Neural cell (in vitro differentiated cells): ENCODE data around the gene EREG. TPM values are rescaled to one million over a fixed set of nuclear protein-coding genes. Genes with fewer than 3 reads are reported as not detected.

Source experiments
- H2AFZ ChIP-seq: fragments of 200-600, 300-800 bp; sonication (generic), shearing (Covaris generic); 2 replicates; pipeline ENCODE4 v1.6.0; 2014; ENCODE audit warnings: low read depth, mild to moderate bottlenecking, antibody characterized with exemption, low read length, moderate library complexity
- H3F3A ChIP-seq: fragments of 200-600 bp; shearing (Covaris generic); 2 replicates; pipeline ENCODE4 v1.6.1; 2016; ENCODE audit warnings: mild to moderate bottlenecking, moderate library complexity, mixed read lengths, antibody characterized with exemption, low read length; ENCODE audit not compliant: insufficient read depth, poor library complexity, severe bottlenecking
- H3K27ac ChIP-seq: fragments of 200-600, 300-800 bp; sonication (generic), shearing (Covaris generic); 2 replicates; pipeline ENCODE4 v1.5.1; 2014; ENCODE audit warnings: mild to moderate bottlenecking, low read length, moderate library complexity
- H3K27me3 ChIP-seq: fragments of 300-800, 200-600 bp; sonication (generic), shearing (Covaris generic); 2 replicates; pipeline ENCODE4 v1.6.0; 2014; ENCODE audit warnings: mild to moderate bottlenecking, low read depth, low read length, moderate library complexity; ENCODE audit not compliant: insufficient read depth
- H3K36me3 ChIP-seq: fragments of 300-800, 200-600 bp; sonication (generic), shearing (Covaris generic); 2 replicates; pipeline ENCODE4 v1.5.1; 2014; ENCODE audit warnings: mild to moderate bottlenecking, antibody characterized with exemption, low read length, moderate library complexity; ENCODE audit not compliant: insufficient read depth
- H3K4me2 ChIP-seq: fragments of 300-800, 200-600 bp; sonication (generic), shearing (Covaris generic); 2 replicates; pipeline ENCODE4 v1.6.0; 2014; ENCODE audit warnings: mild to moderate bottlenecking, low read length
- H3K4me3 ChIP-seq: fragments of 300-800, 200-600 bp; sonication (generic), shearing (Covaris generic); 2 replicates; pipeline ENCODE4 v1.5.1; 2014; ENCODE audit warnings: mild to moderate bottlenecking, low read length, moderate library complexity
- H3K79me2 ChIP-seq: fragments of 200-600 bp; shearing (Covaris generic); replicated peaks from 2 replicates; pipeline ENCODE4 v1.6.0; 2014; ENCODE audit warnings: mild to moderate bottlenecking, low read length, moderate library complexity; ENCODE audit not compliant: insufficient read depth
- H3K9ac ChIP-seq: fragments of 300-800, 200-600 bp; sonication (generic), shearing (Covaris generic); 2 replicates; pipeline ENCODE4 v1.6.1; 2016; ENCODE audit warnings: mild to moderate bottlenecking, low read length, mixed read lengths
- H3K9me2 ChIP-seq: fragments of 200-600 bp; shearing (Covaris generic); 2 replicates; pipeline ENCODE4 v1.6.1; 2016; ENCODE audit warnings: mild to moderate bottlenecking, low read length, mixed read lengths; ENCODE audit not compliant: insufficient read depth
- H3K9me3 ChIP-seq: fragments of 200-600, 300-800 bp; sonication (generic), shearing (Covaris generic); 2 replicates; pipeline ENCODE4 v1.6.1; 2016; ENCODE audit warnings: mild to moderate bottlenecking, mixed run types, low read length, moderate library complexity, mixed read lengths
- H4K20me1 ChIP-seq: fragments of 200-600 bp; shearing (Covaris generic); 2 replicates; pipeline ENCODE4 v1.6.1; 2016; ENCODE audit warnings: mild to moderate bottlenecking, mixed run types; ENCODE audit not compliant: insufficient read depth
- CTCF ChIP-seq: fragments of 450-650 bp; IDR thresholded peaks from 2 replicates; pipeline ENCODE4 v1.5.1; 2014; ENCODE audit warnings: antibody characterized with exemption, mild to moderate bottlenecking, moderate library complexity; ENCODE audit not compliant: poor library complexity, severe bottlenecking
- EP300 ChIP-seq: fragments of 450-650 bp; conservative IDR thresholded peaks from 2 replicates; pipeline ENCODE4 v1.6.1; 2014; ENCODE audit warnings: antibody characterized with exemption, mild to moderate bottlenecking, moderate library complexity; ENCODE audit not compliant: poor library complexity, severe bottlenecking
- EZH2 ChIP-seq: fragments of 200-600, 300-800 bp; shearing (Covaris generic), sonication (generic); IDR thresholded peaks from 2 replicates; pipeline ENCODE4 v1.6.1; 2014; ENCODE audit warnings: antibody characterized with exemption, low read length, borderline replicate concordance, mild to moderate bottlenecking; ENCODE audit not compliant: insufficient read depth, poor library complexity, severe bottlenecking
- MXI1 ChIP-seq: fragments of 450-650 bp; conservative IDR thresholded peaks from 2 replicates; pipeline ENCODE4 v1.6.1; 2014; ENCODE audit warnings: antibody characterized with exemption, mild to moderate bottlenecking; ENCODE audit not compliant: poor library complexity, severe bottlenecking
- POLR2AphosphoS5 ChIP-seq: IDR thresholded peaks from 2 replicates; pipeline ENCODE4 v1.6.1; 2012
- RAD21 ChIP-seq: fragments of 450-650 bp; conservative IDR thresholded peaks from 2 replicates; pipeline ENCODE4 v1.6.1; 2014; ENCODE audit warnings: antibody characterized with exemption, mild to moderate bottlenecking, moderate library complexity
- REST ChIP-seq: IDR thresholded peaks from 2 replicates; pipeline ENCODE4 v1.6.1; 2012; ENCODE audit warnings: borderline replicate concordance
- SMC3 ChIP-seq: fragments of 450-650 bp; conservative IDR thresholded peaks from 2 replicates; pipeline ENCODE4 v1.6.1; 2014; ENCODE audit warnings: antibody characterized with exemption, mild to moderate bottlenecking, moderate library complexity; ENCODE audit not compliant: poor library complexity
- TAF1 ChIP-seq: IDR thresholded peaks from 2 replicates; pipeline ENCODE4 v1.6.1; 2012; ENCODE audit warnings: low read depth
- polyA plus RNA-seq: library from polyadenylated mRNA; depleted of rRNA; stranded (reverse); fragments of >200 nt; gene quantifications from 2 replicates; pipeline ENCODE4 v1.2.3, GENCODE V29; 2014

Gene EREG
- polyA plus RNA-seq, 1 donor from 2014 or later, result not detected

- Histone ChIP-seq H3K9ac (no peak overlapping the region), H3K27me3 (no peaks in the 10 kb centered on the region), H3K27ac (no peak overlapping the region), H3K9me3 (no peaks in the 10 kb centered on the region), H3K4me2 (no peak overlapping the region), H3K36me3 (no peaks in the 10 kb centered on the region), H2AFZ (no peak overlapping the region), H3K4me3 (no peak overlapping the region), H3F3A (no peaks in the 10 kb centered on the region), H4K20me1 (no peaks in the 10 kb centered on the region), H3K79me2 (no peaks in the 10 kb centered on the region), H3K9me2 (no peaks in the 10 kb centered on the region)
- TF ChIP-seq EZH2 (no peak), RAD21 (no peak), MXI1 (no peak), POLR2AphosphoS5 (no peak), REST (no peak), EP300 (no peak), TAF1 (no peak), CTCF (no peak), SMC3 (no peak)
These were observed 70.4 kb downstream of the EREG start for GRCh38 chr4:74435296-74435695.

GRCh38 chr4:74437866-74438265 lies 72.9 kb downstream of the EREG start:
- H3K27me3 ChIP-seq, result no peaks in the 10 kb centered on the region
- H3K79me2 ChIP-seq, result no peaks in the 10 kb centered on the region
- no peaks in the 10 kb centered on the region for H4K20me1 ChIP-seq
- no peaks in the 10 kb centered on the region for H3F3A ChIP-seq
- no peak overlapping the region for H3K4me3 ChIP-seq
- H2AFZ ChIP-seq, result no peak overlapping the region
- H3K36me3 ChIP-seq, result no peaks in the 10 kb centered on the region
- no peak overlapping the region for H3K4me2 ChIP-seq
- no peak overlapping the region for H3K27ac ChIP-seq
- no peak for TF ChIP-seq CTCF
- no peaks in the 10 kb centered on the region for H3K9me2 ChIP-seq
- no peaks in the 10 kb centered on the region for H3K9me3 ChIP-seq
- no peak overlapping the region for H3K9ac ChIP-seq

Other genes with a start within 250 kb of the EREG start
- 33.5 and 43.5 TPM in 2 replicates for gene MTHFD2L, start 207.0 kb upstream of the EREG start, polyA plus RNA-seq
- not detected in 2 replicates for gene EPGN, start 56.7 kb upstream of the EREG start, polyA plus RNA-seq
- gene AREG, start 80.0 kb downstream of the EREG start, polyA plus RNA-seq, result not detected in 2 replicates